Measurements from ENCODE around the gene GFPT2.

DNA sequence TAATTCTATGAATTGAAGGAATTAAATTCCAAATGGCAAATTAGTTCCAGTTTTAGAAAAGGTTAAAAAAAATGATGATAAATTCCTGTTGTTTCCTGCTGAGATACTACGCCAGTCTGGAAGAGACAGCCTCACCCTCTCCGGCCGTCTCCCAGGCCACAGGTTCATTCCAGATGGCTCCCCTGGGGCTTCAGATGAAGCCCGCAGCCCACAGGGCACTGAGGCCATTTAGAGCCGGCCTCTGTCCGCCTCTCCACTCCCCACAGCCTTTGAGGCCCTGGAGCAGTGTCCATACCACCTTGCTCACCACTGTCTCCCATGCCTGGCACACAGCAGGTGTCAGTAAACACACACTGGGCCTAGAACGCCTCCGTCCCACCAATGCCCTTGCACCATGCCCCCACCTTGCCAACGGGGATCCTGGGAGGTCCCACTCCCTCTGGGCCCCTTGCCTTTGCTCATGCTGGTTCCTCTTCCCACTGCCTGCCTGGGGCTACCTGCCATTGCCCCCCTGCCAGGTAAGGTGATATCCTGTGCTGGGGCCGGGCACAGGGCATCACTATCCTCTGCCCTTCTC lies 26.1 kb downstream of the GFPT2 start:
- TF ChIP-seq CTCF (tag by site-specific recombination; IDR thresholded peaks at IDR 0.05) (no peak), BCL11A (tag by site-specific recombination; IDR thresholded peaks at IDR 0.05; ENCODE audit: low read depth) (no peak), BCL6B (tag by site-specific recombination; IDR thresholded peaks at IDR 0.05) (no peak), FEZF1 (tag by site-specific recombination; IDR thresholded peaks at IDR 0.05) (no peak), ZNF146 (tag by site-specific recombination; IDR thresholded peaks at IDR 0.05) (no peak), ZNF639 (tag by site-specific recombination; IDR thresholded peaks at IDR 0.05) (no peak)
- TF ChIP-seq, protein P1, sequence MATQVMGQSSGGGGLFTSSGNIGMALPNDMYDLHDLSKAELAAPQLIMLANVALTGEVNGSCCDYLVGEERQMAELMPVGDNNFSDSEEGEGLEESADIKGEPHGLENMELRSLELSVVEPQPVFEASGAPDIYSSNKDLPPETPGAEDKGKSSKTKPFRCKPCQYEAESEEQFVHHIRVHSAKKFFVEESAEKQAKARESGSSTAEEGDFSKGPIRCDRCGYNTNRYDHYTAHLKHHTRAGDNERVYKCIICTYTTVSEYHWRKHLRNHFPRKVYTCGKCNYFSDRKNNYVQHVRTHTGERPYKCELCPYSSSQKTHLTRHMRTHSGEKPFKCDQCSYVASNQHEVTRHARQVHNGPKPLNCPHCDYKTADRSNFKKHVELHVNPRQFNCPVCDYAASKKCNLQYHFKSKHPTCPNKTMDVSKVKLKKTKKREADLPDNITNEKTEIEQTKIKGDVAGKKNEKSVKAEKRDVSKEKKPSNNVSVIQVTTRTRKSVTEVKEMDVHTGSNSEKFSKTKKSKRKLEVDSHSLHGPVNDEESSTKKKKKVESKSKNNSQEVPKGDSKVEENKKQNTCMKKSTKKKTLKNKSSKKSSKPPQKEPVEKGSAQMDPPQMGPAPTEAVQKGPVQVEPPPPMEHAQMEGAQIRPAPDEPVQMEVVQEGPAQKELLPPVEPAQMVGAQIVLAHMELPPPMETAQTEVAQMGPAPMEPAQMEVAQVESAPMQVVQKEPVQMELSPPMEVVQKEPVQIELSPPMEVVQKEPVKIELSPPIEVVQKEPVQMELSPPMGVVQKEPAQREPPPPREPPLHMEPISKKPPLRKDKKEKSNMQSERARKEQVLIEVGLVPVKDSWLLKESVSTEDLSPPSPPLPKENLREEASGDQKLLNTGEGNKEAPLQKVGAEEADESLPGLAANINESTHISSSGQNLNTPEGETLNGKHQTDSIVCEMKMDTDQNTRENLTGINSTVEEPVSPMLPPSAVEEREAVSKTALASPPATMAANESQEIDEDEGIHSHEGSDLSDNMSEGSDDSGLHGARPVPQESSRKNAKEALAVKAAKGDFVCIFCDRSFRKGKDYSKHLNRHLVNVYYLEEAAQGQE (tag by site-specific recombination; IDR thresholded peaks at IDR 0.05): no peak

Measured in HEK293 (cell line).